ENCODE data around the gene TMCC2. TPM values are rescaled to one million over a fixed set of nuclear protein-coding genes. Genes with fewer than 3 reads are reported as not detected.
A peak's percentile ranks its signal among the peaks of the same experiment; 100 is the strongest.

Gene TMCC2
- total RNA-seq, 6 donors from 2014 or later, result 1.3 to 7.2 (median 3.8) TPM

DNA sequence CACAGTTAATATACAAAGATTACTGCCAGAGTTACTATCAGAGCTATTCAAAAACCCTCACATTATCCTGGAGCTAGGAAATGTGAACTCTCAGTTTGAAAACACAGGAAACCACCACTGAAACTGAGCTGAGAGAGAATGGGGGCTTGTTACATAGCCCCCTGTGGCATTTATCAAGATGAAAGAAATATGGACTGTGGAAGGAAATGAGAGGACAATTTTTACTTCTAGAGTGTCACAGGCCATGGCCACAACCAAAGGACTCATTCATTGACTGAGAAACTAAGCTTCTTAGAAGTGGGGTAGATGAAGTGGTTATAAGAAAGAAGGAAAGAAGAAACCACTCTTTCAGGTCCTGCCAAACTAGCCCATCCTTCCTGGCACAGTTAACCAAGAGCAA, 41.6 kb upstream of the TMCC2 start:
- Histone ChIP-seq H3K36me3 (peaks cover 0 to 8% (median 0%) of the 10 kb centered on the region in 4 donors), H3K27ac (no peak overlapping the region), H3K9me3 (no peaks in the 10 kb centered on the region), H3K4me1 (peaks cover 31 to 36% (median 31%) of the 10 kb centered on the region in 4 donors), H3K4me3 (no peak overlapping the region), H3K27me3 (no peaks in the 10 kb centered on the region)
- no peak for ATAC-seq (ENCODE audit: low FRiP score in 2 of 2)
- DNase-seq, result no peak
- TF ChIP-seq POLR2A (IDR thresholded peaks at IDR 0.05) (no peak), EP300 (IDR thresholded peaks at IDR 0.05) (no peak)
- TF ChIP-seq, protein P1, sequence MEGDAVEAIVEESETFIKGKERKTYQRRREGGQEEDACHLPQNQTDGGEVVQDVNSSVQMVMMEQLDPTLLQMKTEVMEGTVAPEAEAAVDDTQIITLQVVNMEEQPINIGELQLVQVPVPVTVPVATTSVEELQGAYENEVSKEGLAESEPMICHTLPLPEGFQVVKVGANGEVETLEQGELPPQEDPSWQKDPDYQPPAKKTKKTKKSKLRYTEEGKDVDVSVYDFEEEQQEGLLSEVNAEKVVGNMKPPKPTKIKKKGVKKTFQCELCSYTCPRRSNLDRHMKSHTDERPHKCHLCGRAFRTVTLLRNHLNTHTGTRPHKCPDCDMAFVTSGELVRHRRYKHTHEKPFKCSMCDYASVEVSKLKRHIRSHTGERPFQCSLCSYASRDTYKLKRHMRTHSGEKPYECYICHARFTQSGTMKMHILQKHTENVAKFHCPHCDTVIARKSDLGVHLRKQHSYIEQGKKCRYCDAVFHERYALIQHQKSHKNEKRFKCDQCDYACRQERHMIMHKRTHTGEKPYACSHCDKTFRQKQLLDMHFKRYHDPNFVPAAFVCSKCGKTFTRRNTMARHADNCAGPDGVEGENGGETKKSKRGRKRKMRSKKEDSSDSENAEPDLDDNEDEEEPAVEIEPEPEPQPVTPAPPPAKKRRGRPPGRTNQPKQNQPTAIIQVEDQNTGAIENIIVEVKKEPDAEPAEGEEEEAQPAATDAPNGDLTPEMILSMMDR (IDR thresholded peaks at IDR 0.05), result no peak

DNA sequence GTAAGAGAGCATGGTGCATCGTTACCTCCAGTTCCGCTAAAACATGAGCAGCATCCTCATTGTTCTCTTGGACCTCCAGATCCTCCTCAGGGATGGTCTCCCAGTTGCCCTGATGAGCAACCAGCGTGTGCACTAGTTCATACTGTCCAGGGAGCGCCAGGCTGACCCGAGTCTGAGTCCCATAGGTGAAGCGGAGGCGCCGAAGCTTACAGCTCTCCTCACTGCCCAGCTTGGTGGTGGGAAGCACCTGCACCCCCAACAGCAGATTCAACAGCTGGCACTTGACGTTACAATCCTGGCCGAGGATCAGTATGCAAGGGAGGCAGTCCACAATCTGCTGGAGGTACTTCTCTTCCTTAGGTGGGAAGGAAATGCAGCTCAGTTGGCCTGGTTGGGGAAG, 40.3 kb upstream of the TMCC2 start:
- TF ChIP-seq POLR2AphosphoS5 (IDR thresholded peaks at IDR 0.05), result no peak
- TF ChIP-seq POLR2A (IDR thresholded peaks at IDR 0.05), result no peak
- TF ChIP-seq EP300 (IDR thresholded peaks at IDR 0.05), result no peak
- TF ChIP-seq, protein P1 (IDR thresholded peaks at IDR 0.05), result no peak
- Histone ChIP-seq H3K4me1 (peaks cover 34 to 42% (median 40%) of the 10 kb centered on the region in 4 donors), H3K27me3 (no peaks in the 10 kb centered on the region), H3K4me3 (no peak overlapping the region), H3K27ac (peak overlapping the region in 1 of 4 donors; percentile 27), H3K36me3 (peaks cover 0 to 8% (median 0%) of the 10 kb centered on the region in 4 donors), H3K9me3 (no peaks in the 10 kb centered on the region)
- DNase-seq (no peak), ATAC-seq (ENCODE audit: low FRiP score in 2 of 2) (peak in 1 of 2 donors; percentile 8)
- 86 to 93% methylated on average over 10 of the region's 10 CpGs for WGBS, 2 donors

DNA sequence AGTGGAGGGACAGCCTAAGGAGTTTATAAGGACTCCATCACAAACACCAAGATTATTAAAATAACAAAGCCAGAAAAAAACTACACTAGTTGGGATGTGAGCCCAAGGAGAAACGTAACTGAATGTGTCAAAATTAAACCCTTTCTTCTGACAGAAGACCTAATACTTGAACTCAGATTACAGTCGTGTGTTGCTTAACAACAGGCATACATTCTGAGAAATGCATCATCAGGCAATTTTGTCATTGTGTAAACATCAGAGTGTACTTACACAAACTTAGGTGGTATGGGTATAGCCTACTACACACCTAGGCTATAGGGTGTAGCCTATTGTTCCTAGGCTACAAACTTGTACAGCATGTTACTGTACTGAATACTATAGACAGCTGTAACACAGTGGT, 39.6 kb upstream of the TMCC2 start:
- Histone ChIP-seq H3K4me3 (no peak overlapping the region), H3K9me3 (no peaks in the 10 kb centered on the region), H3K4me1 (peaks cover 34 to 42% (median 40%) of the 10 kb centered on the region in 4 donors), H3K36me3 (peaks cover 0 to 8% (median 0%) of the 10 kb centered on the region in 4 donors), H3K27ac (no peak overlapping the region), H3K27me3 (no peaks in the 10 kb centered on the region)
- TF ChIP-seq, protein P1 (IDR thresholded peaks at IDR 0.05), result no peak
- no peak for TF ChIP-seq EP300 (IDR thresholded peaks at IDR 0.05)
- no peak for TF ChIP-seq POLR2AphosphoS5 (IDR thresholded peaks at IDR 0.05)
- no peak for TF ChIP-seq POLR2A (IDR thresholded peaks at IDR 0.05)
- no peak for ATAC-seq (ENCODE audit: low FRiP score in 2 of 2)
- 41 to 61% methylated on average over 2 of the region's 2 CpGs for WGBS, 2 donors
- DNase-seq, result no peak

GRCh38 chr1:205188596-205188995, 39.1 kb upstream of the TMCC2 start:
- DNase-seq (no peak), ATAC-seq (ENCODE audit: low FRiP score in 2 of 2) (no peak)
- peaks cover 0 to 8% (median 0%) of the 10 kb centered on the region in 4 donors for H3K36me3 ChIP-seq
- H3K4me3 ChIP-seq, result no peak overlapping the region
- 55 to 76% methylated on average over 2 of the region's 2 CpGs for WGBS, 2 donors
- no peaks in the 10 kb centered on the region for H3K9me3 ChIP-seq
- no peak overlapping the region for H3K27ac ChIP-seq
- H3K4me1 ChIP-seq, result peaks cover 33 to 38% (median 36%) of the 10 kb centered on the region in 4 donors
- H3K27me3 ChIP-seq, result no peaks in the 10 kb centered on the region
- no peak for TF ChIP-seq POLR2A (IDR thresholded peaks at IDR 0.05)
- TF ChIP-seq, protein P1 (IDR thresholded peaks at IDR 0.05), result no peak
- no peak for TF ChIP-seq EP300 (IDR thresholded peaks at IDR 0.05)

DNA sequence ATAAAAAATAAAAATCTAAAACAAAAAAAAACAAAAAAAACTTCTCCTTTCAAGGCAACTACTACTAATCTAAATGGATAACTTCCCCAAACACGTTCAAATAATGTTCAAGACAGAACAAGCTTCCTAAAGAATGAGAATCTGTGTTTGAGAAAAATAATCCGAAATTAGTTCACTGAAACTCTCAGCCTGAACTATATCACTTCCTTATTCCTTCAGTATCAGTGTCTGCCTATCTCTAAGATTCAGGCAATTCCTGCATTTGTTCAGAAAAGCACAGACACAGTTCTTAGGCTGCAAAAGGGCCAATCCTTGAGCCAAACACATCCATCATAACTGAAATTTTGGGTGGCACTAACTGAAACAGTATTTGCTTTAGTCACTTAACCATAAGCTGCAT, 38.6 kb upstream of the TMCC2 start:
- Histone ChIP-seq H3K4me3 (no peak overlapping the region), H3K4me1 (peaks cover 27 to 34% (median 31%) of the 10 kb centered on the region in 4 donors), H3K27me3 (no peaks in the 10 kb centered on the region), H3K36me3 (peaks cover 0 to 8% (median 0%) of the 10 kb centered on the region in 4 donors), H3K27ac (no peak overlapping the region), H3K9me3 (no peaks in the 10 kb centered on the region)
- ATAC-seq (ENCODE audit: low FRiP score in 2 of 2) (no peak), DNase-seq (no peak)
- WGBS, 2 donors, result 43 to 53% methylated on average over 2 of the region's 2 CpGs
- TF ChIP-seq POLR2A (IDR thresholded peaks at IDR 0.05) (no peak), EP300 (IDR thresholded peaks at IDR 0.05) (no peak), POLR2AphosphoS5 (IDR thresholded peaks at IDR 0.05) (no peak)
- TF ChIP-seq, protein P1 (IDR thresholded peaks at IDR 0.05), result no peak

Measured in upper lobe of left lung (tissue), 6 donors.